Activated T-cell treated with anti-CD3 and anti-CD28 coated beads, Interleukin-2, amount 50 U/mL, for 48 hours (primary cell): ENCODE measurements around the gene FOXS1.
"Not testable (repeated sequence)": the region's sequence is repeated elsewhere in the genome, so short reads cannot be mapped to it uniquely, and the experiment has no call there.

ENCODE experiments used
- DNase-seq, 2 experiments: peaks; one replicate each; pipeline ENCODE4 v3.0.0-alpha.2; 2020

FOXS1 gene

GRCh38 chr20:31838646-31839292 lies 6.6 kb downstream of the FOXS1 start:
- DNase-seq: no peak

DNA sequence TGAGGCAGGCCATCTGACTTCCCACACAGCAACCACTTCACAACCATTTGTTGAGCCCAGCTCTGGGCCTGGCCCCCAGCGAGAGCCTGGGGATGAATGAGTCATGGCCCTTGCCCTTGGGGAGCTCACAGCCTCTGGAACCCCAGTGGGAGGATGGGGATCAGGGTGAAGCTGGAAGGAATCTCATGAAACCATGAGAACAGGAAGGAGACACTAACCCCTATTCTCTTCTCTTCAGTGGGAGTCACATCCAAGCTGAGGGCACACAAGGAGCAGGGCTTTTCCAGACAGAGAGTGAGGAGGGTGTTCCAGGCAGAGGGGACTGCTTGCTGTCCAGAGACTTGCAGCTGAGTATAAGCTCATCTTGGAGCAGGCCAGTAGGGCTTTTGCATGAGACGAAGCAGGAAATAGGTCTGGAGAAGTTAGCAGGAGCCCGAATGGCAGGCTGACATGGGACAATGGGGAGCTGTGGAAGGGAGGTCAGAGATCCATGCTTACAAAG lies 7.5 kb downstream of the FOXS1 start:
- no peak for DNase-seq

- DNase-seq: no peak
These were observed 8.4 kb downstream of the FOXS1 start for GRCh38 chr20:31836853-31837608.

GRCh38 chr20:31835977-31836852 lies 9.2 kb downstream of the FOXS1 start:
- DNase-seq: peak; percentile 41 to 43

- DNase-seq: no peak
These were observed 9.8 kb downstream of the FOXS1 start for GRCh38 chr20:31835554-31835953.

DNA sequence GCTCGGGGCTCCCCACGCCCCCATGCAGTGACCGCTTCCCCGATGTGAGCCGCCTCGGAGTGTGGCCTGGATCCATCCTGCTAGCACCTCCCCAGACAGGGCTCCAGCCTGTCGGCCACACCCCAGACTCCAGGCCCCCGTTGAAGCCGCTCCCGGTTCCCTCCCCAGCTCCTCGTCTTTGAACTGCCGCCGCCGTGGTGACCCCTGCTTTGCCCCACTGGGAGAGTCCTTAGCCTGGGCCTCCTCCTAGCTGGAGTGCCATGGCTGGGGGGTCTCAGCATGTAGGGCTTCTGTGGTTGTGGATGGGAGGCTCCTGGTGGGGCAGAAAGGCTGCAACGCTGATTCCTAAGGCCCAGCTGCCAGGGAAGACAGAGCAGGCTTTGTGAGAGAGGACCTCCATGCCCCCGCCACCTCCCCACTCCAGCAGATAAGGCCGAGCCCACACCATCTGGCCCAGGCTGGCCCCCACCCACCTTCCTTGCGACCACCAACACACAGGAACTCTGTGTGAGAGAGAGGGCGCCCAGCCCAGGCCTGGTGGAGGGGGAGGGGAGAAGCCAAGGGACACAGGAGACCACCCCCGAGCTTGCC lies 11.4 kb downstream of the FOXS1 start:
- no peak for DNase-seq

GRCh38 chr20:31833130-31833930 lies 12.1 kb downstream of the FOXS1 start:
- DNase-seq: peak; percentile 81 to 82

- DNase-seq: no peak
These were observed 13.6 kb downstream of the FOXS1 start for GRCh38 chr20:31831771-31832306.

DNA sequence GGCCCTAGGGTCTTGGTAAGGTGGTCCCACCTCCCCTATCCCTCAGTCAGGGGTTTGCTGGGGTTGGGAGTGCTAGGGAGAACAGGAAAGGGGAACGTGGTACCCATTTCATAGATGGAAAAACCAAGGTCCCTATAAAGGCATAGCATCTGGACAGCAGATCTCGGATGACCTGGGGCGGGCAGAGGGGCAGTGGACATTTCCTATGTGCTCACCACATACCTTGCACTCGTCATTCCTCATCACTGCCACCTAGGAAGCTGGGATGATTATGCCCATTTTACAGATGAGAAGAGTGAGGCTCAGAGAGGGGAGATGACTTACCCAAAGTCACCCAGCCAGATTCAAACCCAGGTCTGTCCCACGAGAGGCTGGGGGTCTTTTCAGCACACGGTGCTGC lies 14.2 kb downstream of the FOXS1 start:
- no peak for DNase-seq

DNA sequence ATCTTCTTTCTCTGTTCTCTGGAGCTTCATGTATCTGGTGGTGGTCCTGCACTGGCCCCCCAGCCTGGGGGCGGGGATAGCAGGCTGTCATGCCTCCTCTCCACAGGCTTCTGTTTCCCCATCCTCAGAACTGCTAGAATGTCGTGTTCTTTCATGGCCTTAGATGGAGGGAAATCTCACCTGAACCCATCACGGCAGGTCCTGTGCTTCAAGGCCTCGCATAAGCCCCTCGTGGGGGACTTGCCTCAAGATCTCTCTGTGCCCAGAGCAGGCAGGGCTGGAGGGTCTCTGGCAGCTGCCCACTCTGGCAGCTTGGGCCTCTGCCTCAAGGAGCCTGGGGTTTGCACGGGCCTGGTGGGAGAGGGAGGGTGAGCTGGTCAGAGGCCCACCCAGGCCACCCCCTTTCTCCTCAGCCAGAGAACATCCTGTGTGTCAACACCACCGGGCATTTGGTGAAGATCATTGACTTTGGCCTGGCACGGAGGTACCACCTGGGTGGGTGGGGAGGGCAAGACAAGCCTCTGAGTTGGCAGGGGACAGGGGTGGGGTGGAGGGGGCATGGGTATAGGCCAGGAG lies 14.9 kb downstream of the FOXS1 start:
- no peak for DNase-seq

GRCh38 chr20:31829731-31830130 lies 15.7 kb downstream of the FOXS1 start:
- DNase-seq: no peak

DNA sequence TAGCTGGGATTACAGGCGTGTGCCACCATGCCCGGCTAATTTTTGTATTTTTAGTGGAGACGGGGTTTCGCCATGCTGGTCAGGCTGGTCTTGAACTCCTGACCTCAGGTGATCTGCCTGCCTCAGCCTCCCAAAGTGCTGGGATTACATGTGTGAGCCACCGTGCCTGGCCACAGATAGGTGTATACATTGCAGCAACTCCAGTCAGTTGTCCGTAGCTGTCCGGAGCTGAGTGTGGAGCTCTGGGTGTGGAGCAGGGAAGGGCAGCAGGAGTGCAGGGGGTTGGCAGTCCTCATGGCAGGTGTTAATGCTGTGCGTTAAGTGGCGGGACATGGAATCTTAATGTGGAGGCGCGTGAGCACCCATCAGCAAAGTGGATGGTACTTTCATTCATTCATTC lies 17.4 kb downstream of the FOXS1 start:
- not testable (repeated sequence) for DNase-seq

- no peak for DNase-seq
These were observed 18.3 kb downstream of the FOXS1 start for GRCh38 chr20:31827059-31827458.

GRCh38 chr20:31826074-31826473 lies 19.3 kb downstream of the FOXS1 start:
- no peak for DNase-seq

DNA sequence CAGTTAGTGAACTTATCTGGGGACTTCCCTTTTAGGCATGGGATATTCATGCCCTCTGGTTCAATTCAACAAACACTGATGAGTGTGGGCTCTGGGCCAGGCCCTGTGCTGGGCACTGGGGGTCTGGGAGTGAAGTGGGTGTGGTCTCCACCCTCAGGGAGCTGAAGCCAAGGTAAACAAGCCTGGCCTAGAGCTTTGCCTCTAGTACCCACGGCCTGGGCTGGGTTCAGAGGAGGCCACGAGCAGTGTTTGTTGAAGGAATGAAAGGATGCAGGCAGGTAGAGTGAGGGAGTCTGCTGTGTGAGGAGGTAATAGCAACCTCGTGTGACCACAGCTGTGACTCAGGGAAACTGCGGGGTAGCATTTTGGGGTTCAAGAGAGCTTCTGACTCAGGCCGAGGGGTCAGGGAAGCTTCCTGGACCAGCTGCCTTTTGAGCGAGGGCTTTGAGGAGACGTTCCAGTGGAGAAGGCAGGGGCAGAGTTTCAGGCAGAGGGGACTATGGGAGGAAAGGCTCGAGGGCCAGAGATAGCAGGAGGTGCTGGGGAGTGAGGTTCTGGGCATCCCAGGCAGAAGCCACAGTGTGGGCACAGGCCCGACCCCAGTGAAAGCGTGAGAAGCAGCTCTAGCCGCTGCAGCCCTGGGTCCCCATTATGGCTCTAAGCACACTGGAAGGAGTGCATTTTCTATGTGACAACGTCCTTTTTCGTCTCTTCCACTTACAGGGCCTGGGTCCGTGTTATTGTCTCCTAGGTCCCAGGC lies 20.7 kb downstream of the FOXS1 start:
- no peak for DNase-seq

DNA sequence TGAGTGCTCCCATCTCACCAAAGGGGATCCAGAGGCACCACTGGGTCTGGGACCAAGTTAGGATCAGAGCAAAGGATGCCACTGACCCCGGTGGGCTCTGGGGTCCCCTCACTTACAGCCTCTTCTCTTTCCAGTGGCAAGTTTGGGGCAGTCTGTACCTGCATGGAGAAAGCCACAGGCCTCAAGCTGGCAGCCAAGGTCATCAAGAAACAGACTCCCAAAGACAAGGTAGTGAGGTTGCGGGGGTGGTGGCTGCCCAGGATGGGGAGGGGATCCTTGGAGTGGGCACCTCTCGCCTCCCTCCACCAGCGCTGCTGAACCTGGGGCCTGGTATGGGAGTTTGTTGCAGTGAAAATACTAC lies 21.3 kb downstream of the FOXS1 start:
- no peak for DNase-seq

DNA sequence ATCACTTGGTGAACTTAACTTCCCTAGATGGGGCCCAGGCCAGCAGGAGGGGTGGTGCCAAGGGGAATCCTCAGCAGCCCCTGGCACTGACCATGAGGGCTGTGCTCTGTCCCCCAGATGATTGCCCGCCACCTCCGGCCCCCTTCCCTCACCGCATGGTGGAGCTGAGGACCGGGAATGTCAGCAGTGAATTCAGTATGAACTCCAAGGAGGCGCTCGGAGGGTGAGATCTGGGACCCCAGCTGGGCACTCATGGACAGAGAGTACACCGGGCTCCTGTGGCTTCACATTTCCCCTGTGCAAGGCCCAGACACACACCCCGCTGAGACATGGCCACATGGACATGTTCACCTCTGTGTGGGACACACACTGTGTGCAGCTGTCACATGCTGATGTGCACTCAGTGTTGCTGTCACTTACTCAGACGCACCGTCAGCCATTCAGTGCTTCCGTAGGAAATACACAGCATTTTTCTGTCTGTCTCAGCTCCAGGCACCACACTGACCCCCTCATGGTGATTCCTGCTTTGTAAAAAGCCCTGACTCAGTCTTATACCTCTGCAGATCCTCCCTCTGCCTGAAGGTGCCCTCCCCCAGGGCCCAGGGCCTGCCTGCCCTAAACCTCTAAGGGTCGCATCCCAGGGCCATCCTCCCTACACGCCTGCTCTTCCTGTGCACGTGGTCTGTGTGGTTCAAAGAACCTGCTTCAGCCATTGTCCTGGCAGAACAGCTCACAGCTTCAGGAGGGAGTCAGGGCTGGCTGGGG lies 21.9 kb downstream of the FOXS1 start:
- no peak for DNase-seq

- peak; percentile 86 to 88 for DNase-seq
These were observed 22.7 kb downstream of the FOXS1 start for GRCh38 chr20:31822421-31823330.

GRCh38 chr20:31821427-31821826 lies 24.0 kb downstream of the FOXS1 start:
- no peak for DNase-seq
